Activated CD4-positive, alpha-beta T cell treated with anti-CD3 and anti-CD28 coated beads, Interleukin-2, amount 50 U/mL, for 4 hours (primary cell): Measurements from ENCODE around the gene ZMYND8.
"Not testable (repeated sequence)": the region's sequence is repeated elsewhere in the genome, so short reads cannot be mapped to it uniquely, and the experiment has no call there.

ENCODE experiments used
- DNase-seq, 2 experiments: peaks; one replicate each; pipeline ENCODE4 v3.0.0-alpha.2; 2020

The ZMYND8 gene

GRCh38 chr20:47263465-47264084 is 92.9 kb downstream of the ZMYND8 start:
- no peak for DNase-seq

GRCh38 chr20:47263080-47263464 is 93.4 kb downstream of the ZMYND8 start:
- no peak for DNase-seq

DNA sequence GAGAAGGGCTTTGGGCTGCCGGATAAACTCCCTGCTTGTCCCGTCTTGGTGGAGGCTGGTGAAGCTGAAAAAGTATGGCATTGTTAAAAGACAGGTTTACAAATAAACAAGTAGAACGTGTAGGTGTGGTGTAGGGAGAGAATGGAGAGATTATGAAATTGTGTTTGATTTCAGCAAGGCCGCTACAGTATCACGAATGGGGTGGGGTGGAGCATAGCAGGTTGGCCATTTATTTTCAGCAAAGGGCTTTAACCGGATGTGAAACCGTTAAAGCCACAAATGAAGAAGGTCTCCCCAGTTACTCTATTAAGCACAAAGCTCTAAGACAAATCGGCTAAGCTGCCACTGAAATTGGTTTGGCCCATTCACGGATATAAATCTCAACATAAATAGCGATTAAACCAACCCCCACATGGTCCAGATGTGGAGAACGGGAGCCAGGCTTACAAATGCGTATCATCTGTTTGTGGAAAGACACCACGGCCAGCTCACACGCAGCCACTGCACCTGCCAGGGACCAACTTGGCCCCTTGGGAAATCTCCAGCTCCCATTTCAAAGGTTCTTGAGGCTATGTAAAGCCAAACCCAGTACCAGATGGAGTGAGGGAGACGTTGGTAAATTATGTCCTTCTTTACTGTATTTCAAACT is 94.0 kb downstream of the ZMYND8 start:
- DNase-seq: no peak

DNA sequence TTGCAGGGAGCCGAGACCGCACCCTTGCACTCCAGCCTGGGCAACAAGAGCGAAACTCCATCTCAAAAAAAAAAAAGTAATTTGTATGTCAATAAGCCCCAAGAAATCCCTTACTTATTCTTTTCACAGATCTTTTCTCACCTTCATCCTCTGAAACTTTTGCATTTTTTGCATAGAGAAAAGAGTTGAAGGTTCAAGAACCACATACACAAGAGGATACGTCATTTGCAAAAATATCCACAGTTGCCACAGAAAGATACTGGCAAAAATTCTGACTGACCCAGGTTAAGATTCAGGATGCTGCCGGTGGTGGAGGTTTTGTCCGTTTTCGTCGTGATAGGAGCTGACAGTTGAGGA is 94.5 kb downstream of the ZMYND8 start:
- DNase-seq: no peak

DNA sequence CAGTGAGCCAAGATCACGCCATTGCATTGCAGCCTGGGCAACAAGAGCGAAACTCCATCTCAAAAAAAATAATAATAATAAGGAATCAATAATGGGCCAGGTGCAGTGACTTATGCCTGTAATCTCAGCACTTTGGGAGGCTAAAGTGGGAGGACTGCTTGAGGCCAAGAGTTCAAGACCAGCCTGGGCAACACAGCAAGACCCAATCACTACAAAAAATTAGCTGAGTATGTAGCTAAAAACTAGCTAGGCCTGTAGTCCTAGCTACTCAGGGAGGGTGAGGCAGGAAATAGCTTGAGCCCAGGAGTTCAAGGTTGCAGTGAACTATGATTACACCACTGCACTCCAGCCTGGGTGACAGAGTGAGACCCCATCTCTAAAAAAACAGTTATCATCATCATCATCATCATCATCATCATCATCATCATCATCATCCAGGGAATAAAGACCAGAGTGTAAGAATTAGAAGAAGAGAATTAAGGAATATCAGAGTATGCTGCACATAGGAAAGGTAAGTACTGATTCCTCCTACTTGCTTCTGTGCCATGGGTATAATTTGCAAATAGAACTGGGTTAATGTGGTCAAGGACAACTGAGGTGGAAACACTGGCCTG is 95.2 kb downstream of the ZMYND8 start:
- not testable (repeated sequence) for DNase-seq

DNA sequence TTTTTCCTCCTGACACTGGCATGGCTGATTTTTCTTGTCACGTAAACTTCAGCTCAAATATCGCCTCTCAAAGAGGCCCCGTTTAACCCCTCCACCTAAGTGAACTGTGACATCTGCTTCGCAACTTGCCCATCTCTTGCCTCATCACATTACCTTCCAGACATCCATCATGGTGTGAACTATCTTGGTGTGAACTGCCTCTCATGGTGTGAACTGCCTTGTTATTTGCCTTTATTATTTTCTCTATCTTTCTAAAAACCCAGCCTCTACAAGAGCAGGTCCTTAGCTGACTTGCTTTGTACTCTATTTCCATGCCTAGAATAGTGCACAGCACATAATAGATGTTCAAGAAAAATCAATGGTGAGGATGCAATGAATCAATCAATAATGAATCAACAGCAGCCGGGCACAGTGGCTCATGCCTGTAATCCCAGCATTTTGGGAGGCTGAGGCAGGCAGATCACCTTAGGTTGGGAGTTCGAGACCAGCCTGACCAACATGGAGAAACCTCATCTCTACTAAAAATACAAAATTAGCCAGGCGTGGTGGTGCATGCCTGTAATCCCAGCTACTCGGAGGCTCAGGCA is 95.9 kb downstream of the ZMYND8 start:
- not testable (repeated sequence) for DNase-seq

DNA sequence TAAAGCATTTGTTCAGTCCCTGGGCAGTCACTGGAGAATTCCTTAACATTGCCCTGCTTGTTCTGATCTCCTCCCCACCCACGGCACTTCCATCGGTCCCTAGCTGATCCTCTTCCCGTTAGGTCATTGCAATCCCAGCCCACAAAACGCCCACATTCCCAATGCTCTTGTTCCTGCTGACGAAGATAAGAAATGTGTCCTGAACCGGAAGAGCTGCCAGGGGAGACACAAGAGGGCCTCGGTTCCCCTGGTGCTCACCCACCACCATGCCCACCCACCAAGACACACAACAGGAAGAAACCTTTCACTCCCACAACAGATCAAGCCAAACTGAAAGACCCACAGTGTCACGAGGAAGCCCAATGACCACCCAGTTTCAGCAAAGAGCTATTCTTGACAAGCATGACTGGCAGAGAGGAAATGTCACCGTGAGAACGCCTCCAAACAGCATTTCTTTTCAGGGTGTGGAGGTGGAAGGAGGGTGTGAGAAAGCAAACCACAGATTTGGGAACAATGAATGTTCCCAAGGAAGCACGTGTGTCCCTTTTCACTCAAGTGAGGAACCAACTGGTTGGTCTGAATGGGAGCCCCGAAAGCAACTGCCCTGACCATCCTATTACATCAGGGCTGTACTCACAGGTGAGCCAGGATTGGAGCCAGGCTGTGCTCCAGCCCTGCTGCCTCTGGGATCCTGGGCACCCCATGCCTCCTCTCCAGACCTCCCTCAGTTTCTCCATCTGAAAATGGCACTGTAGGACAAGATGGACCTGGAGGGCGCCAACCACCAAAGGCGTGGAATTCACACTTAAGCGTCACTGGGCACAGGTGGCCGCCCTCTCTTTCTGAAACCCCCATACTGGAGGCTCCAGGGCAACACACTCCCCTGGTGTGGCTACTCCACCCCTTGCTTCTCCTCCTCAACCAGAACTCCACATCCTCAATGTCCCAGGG is 97.5 kb downstream of the ZMYND8 start:
- no peak for DNase-seq

DNA sequence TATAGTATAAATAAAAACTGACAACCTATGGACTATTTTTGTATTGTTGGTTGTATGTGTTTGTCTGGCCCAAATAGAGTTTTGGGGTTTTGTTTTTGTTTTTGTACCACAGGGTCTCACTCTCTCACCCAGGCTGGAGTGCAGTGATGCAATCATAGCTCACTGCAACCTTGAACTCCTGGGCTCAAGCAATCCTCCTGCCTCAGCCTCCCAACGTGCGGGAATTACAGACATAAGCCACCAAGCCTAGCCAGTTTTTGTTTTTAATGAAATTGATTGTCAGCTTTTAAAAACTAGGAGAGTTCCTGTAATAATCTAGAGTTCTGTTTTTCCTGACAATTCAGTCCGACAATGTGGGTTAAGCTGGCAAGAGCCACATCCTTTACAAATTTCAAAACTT is 98.7 kb downstream of the ZMYND8 start:
- no peak for DNase-seq

DNA sequence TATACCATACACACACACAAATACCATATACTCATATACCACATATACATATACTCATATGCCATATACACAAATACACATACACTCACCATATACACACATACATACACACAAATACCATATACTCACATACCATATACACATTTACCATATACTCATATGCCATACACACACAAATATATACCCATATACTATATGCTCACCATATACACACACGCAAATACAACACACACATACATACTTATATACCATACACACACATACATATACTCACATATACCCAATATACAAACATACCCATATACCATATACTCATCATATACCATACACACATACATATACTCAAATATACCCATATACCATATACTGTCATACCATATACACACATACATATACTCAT is 99.2 kb downstream of the ZMYND8 start:
- no peak for DNase-seq

- no peak for DNase-seq
Measured at GRCh38 chr20:47256668-47257236, 99.7 kb downstream of the ZMYND8 start.

DNA sequence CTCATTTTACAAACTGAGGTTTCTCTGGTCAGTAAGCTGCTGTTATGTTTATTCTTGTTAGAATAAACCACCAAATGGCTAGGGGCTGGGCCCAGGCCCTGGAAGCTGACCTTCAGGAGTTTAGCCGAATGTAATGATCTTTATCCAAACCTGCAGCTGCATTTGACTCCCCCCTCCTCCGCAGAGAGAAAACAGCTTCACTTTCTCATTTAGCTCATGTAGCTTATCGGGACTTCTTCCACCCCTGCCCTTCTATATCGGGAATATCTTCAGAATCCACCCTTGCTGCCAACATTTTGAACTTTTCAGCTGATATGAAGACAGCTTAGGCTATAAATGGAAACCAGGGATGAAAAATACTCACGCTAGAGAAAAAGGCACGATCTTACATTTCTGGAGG is 102.6 kb downstream of the ZMYND8 start:
- DNase-seq: no peak

DNA sequence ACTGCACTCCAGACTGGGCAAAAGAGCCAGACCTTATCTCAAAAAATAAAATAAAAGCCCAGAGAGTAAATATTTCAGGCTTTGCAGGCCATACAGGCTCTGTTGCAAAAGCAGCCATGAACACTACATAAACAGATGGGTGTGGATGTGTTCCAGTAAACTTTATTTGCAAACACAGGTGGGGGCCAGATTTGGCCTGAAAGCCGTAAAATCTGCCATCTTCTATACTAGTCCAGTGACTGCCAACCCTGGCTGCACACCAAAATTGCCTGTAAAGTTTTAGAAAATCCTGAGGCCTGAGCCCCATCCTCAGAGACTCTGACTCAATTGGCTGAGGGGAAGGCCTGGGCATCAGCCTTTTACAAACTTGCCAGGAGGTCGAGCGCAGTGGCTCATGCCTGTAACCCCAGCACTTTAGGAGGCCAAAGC is 103.6 kb downstream of the ZMYND8 start:
- no peak for DNase-seq

DNA sequence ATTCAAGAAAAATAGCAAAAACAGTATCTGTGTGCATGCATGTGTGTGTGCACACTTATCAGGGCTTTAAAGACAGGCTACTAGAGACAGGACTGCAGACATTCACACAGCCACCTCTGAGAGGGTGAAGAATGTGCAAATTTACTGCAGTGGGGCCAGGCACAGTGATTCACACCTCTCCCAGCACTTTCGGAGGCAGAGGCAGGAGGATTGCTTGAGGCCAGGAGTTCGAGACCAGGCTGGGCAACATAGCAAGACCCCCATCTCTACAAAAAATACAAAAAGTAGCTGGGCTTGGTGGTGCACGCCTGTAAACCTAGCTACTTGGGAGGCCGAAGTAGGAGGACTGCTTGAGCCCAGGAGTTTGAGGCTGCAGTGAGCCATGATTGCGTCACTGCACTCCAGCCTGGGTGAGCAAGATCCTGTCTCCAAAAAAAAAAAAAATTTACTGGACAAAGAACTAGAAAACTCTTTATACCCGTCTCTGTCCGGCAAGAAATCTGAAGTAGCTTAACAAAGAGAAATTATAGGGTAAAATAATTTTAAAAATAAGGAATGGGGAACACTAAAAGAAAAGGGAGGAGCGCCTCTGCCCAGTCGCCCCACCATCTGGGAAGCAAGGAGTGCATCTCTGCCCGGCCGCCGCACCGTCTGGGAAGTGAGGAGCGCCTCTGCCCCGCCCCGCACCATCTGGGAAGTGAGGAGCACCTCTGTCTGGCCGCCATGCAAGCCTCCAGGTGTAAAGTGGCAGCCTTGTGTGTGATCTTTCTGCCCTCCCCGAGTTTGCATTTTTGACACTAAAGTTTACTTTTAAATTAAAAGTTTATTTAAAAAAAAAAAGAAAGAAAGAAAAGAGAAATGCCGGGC is 105.1 kb downstream of the ZMYND8 start:
- no peak for DNase-seq

DNA sequence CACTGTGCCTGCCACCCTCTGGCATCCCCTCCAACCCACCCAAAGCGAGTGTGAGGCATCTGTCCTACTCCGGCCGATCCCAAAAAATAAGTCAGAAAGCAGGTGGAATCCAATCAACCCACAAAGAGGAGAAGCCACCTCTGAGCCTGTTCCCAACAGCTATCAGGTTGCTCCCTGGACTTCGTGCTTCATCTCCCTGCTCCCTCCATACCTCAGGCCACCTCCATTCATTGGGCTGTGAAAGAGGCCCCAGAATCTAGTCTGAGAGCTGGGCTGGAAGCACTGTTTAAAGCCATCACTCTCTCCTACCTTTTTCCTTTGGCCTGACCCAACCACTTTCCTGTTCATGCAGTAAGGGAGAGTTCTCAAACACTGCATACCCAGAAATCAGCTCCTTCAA is 106.1 kb downstream of the ZMYND8 start:
- no peak for DNase-seq

DNA sequence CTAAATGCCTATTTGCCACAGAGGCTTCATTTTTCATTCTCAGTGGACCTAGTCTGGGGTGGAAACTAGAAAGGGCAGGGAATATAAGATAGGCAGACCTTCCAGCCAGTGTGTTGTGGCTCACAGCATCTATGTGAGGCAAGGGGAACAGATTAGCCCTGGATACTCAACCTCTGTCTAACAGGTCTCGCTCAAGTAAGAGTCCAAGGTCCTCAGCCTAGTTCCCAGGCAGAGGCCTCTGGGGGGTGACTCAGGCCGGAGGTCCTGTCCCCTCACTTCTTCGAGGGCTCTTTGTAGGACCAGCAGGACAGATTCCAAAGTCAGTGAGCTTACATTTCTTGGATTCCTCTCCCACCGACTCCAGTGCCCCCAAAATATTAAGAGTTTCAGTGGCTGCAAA is 106.6 kb downstream of the ZMYND8 start:
- no peak for DNase-seq

GRCh38 chr20:47248448-47248966 is 108.0 kb downstream of the ZMYND8 start:
- no peak for DNase-seq

DNA sequence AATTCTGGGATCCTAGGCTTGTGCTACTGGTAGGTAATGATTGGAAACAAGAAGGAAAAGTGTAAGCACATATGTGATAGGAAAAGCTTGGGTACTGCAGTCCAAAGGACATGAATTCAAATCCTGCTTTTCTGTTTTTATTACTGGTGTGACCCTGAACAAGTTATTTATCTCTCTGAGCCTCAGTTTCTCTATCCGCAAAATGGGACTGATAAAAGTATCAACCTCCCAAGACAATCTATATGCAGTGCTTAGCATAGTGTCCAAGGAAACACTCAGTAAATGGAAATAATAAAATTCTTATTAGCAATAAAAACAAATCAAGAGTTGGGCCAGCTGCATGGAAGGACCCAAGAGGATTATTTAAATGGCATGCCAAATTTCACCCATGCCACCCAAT is 108.5 kb downstream of the ZMYND8 start:
- DNase-seq: no peak

DNA sequence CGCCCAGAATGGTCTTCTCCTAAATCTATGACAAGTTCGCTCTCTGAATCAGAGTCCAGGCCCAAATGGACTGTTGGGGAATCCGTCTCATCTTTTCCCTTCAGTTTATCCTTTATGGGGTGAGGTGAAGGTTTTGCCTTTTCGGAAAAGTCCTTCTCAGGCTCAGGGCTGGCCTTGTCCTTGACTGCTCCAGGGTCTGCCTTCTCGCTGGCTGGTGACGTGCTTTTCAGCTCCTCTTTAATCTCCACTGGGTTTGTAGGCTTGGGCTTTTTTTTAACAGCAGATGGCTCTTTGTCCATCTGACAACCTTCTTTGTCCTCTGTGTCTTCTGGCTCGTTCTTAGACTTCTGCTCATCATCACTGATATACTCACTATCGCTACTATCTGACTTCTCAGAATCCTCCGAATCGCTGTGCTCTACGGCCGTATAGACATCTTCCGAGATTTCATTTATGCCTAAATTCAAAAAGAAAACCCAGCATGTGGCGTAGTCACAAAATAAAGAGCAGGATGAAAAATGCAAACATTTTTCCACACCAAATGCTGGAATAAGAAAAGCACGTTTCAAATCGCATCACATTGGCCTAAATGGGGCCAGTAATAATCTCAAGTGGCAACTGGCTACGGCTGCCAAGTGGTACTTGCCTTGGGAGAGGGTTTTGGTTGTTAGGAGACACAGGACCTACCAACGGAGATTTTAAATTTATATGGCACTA is 110.3 kb downstream of the ZMYND8 start:
- DNase-seq: no peak

- not testable (repeated sequence) for DNase-seq
Measured at GRCh38 chr20:47245166-47245565, 111.3 kb downstream of the ZMYND8 start.

GRCh38 chr20:47244451-47244850 is 112.0 kb downstream of the ZMYND8 start:
- no peak for DNase-seq
